ENCODE data around the gene SDF4.

DNA sequence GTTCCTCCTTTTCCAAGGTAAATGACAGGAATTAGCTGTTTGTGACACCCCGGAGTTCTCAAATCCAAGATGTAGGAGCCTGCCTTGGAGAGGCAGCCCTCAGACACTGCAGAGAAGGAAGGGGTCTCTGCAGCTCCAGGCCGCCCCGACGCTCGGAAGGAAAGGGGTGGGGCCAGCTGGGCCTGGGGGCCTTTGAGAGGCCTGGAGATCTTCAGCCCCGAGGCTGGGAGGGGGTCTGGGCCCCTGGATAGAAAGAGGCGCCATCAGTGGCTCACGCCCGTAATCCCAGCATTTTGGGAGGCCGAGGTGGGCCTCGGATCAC is 24.3 kb downstream of the SDF4 start:
- TF ChIP-seq GATA2 (IDR thresholded peaks at IDR 0.05; ENCODE audit: low read depth, low read length), result no peak
- no peak for TF ChIP-seq GATA3 (IDR thresholded peaks at IDR 0.05; ENCODE audit: low read depth, low read length)

All from SH-SY5Y (cell line).